HCT116 (cell line): ENCODE data around the gene C19orf85. TPM values are rescaled to one million over a fixed set of nuclear protein-coding genes. Genes with fewer than 3 reads are reported as not detected.

ENCODE experiments used
- ATAC-seq: fragments of 200-7000 bp; cut with Tn5 transposase; 2 replicates; pipeline ENCODE4 v1.9.1; 2020; ENCODE audit warnings: mild to moderate bottlenecking, moderate library complexity
- BruUV-seq: library from RNA; stranded (reverse); fragments of 400-500 nt; replicated peaks from 2 replicates; lab custom pipeline; 2021; lab: Mats Ljungman, UMichigan
- CTCF ChIA-PET: fragments of 300-600 bp; sonication (Branson Sonifier 250); formaldehyde crosslinking; loops from one replicate; lab custom pipeline; 2021; ENCODE audit warnings: antibody characterized with exemption; lab: Charles Lee
- POLR2A ChIA-PET: fragments of 300-600, 350-600 bp; sonication (Branson Sonifier 250); formaldehyde crosslinking; loops from one replicate; lab custom pipeline; 2021; ENCODE audit warnings: antibody characterized with exemption; lab: Charles Lee
- RAD21 ChIA-PET, 2 experiments: fragments of 300-600 bp; sonication (Branson Sonifier 250); formaldehyde crosslinking; loops; one replicate each; lab custom pipeline; 2023; ENCODE audit warnings: low total read pairs in 2 of 2; ENCODE audit not compliant: uncharacterized antibody in 2 of 2, unreplicated experiment in 2 of 2, low non-redundant PET in 1 of 2; lab: Charles Lee
- DNase-seq: peaks from one replicate; pipeline ENCODE4 v3.0.0-alpha.2; 2010; ENCODE audit warnings: low read depth, low spot score
- H2AFZ ChIP-seq: fragments of 200-600 bp; shearing (Covaris generic), sonication (generic); 2 replicates; pipeline ENCODE4 v1.6.1; 2017; ENCODE audit warnings: low read depth, mixed run types, mixed read lengths, antibody characterized with exemption, low read length; ENCODE audit not compliant: poor library complexity, severe bottlenecking
- H3K27ac ChIP-seq: 2 replicates; pipeline ENCODE4 v1.5.1; 2012; ENCODE audit warnings: low read depth, low read length
- H3K27me3 ChIP-seq: fragments of 200-600 bp; sonication (generic); 2 replicates; pipeline ENCODE4 v1.6.1; 2016; ENCODE audit warnings: mixed run types, low read length, mixed read lengths; ENCODE audit not compliant: insufficient read depth
- H3K36me3 ChIP-seq, 2 experiments: fragments of 200-500 bp in 1 of 2; fragments of 200-600 bp in 1 of 2; sonication (Bioruptor generic) in 1 of 2; sonication (generic) in 1 of 2; 2 replicates each; pipeline versions ENCODE4 v1.5.1 to v1.6.1; 2014 to 2016; ENCODE audit warnings: low read length in 2 of 2, inconsistent platforms in 1 of 2, mixed read lengths in 1 of 2, mixed run types in 1 of 2; ENCODE audit not compliant: insufficient read depth in 2 of 2, control insufficient read depth in 1 of 2
- H3K4me1 ChIP-seq, 2 experiments: fragments of 200-600 bp in 1 of 2; sonication (generic) in 1 of 2; 2 replicates each; pipeline versions ENCODE4 v1.5.1 to v1.6.1; 2012 to 2017; ENCODE audit warnings: low read length in 2 of 2, inconsistent platforms in 1 of 2, mild to moderate bottlenecking in 1 of 2, mixed read lengths in 1 of 2, mixed run types in 1 of 2, moderate library complexity in 1 of 2; ENCODE audit not compliant: insufficient read depth in 2 of 2, control insufficient read depth in 1 of 2
- H3K4me2 ChIP-seq: fragments of 200-600 bp; sonication (generic); 2 replicates; pipeline ENCODE4 v1.6.1; 2017; ENCODE audit warnings: mixed run types, low read length, mixed read lengths
- H3K4me3 ChIP-seq, 2 experiments: fragments of 200-600 bp in 1 of 2; sonication (generic) in 1 of 2; replicated peaks in 1 of 2; 2 replicates each; pipeline ENCODE4 v1.5.1; 2011 to 2016; ENCODE audit warnings: low read length in 2 of 2, control low read depth in 1 of 2, low read depth in 1 of 2, mild to moderate bottlenecking in 1 of 2, mixed read lengths in 1 of 2, mixed run types in 1 of 2
- H3K79me2 ChIP-seq: fragments of 200-600 bp; sonication (generic); 2 replicates; pipeline ENCODE4 v1.6.1; 2017; ENCODE audit warnings: mild to moderate bottlenecking, mixed run types, low read length, moderate library complexity, mixed read lengths; ENCODE audit not compliant: insufficient read depth
- H3K9ac ChIP-seq: fragments of 200-600 bp; sonication (generic); 2 replicates; pipeline ENCODE4 v1.6.1; 2016; ENCODE audit warnings: low read length, mixed read lengths
- H3K9me2 ChIP-seq: fragments of 200-600 bp; sonication (generic), shearing (Covaris generic); 2 replicates; pipeline ENCODE4 v1.6.1; 2017; ENCODE audit warnings: mixed run types, mild to moderate bottlenecking, moderate library complexity; ENCODE audit not compliant: insufficient read depth
- H3K9me3 ChIP-seq, 2 experiments: fragments of 200-500 bp in 1 of 2; fragments of 200-600 bp in 1 of 2; sonication (Bioruptor generic) in 1 of 2; sonication (generic) in 1 of 2; 2 replicates each; pipeline ENCODE4 v1.6.1; 2014 to 2017; ENCODE audit warnings: low read length in 2 of 2, mixed read lengths in 2 of 2, inconsistent platforms in 1 of 2, low read depth in 1 of 2, mild to moderate bottlenecking in 1 of 2, mixed run types in 1 of 2, moderate library complexity in 1 of 2; ENCODE audit not compliant: control insufficient read depth in 1 of 2, insufficient read depth in 1 of 2
- H4K20me1 ChIP-seq: fragments of 200-600 bp; sonication (generic), shearing (Covaris generic); 2 replicates; pipeline ENCODE4 v1.6.1; 2017; ENCODE audit warnings: mixed run types, mild to moderate bottlenecking, moderate library complexity; ENCODE audit not compliant: insufficient read depth
- CBX3 ChIP-seq: IDR thresholded peaks from 2 replicates; pipeline ENCODE4 v1.6.1; 2012; ENCODE audit warnings: low read depth
- EZH2phosphoT487 ChIP-seq: fragments of 200-600 bp; IDR thresholded peaks from 2 replicates; pipeline ENCODE4 v1.6.1; 2018; ENCODE audit warnings: antibody characterized with exemption, borderline replicate concordance
- POLR2AphosphoS5 ChIP-seq: IDR thresholded peaks from 2 replicates; pipeline ENCODE4 v1.6.1; 2011; ENCODE audit warnings: mild to moderate bottlenecking, low read depth, low read length, moderate library complexity
- REST ChIP-seq: IDR thresholded peaks from 2 replicates; pipeline ENCODE4 v1.6.1; 2012; ENCODE audit warnings: low read depth
- SRF ChIP-seq: IDR thresholded peaks from 2 replicates; pipeline ENCODE4 v1.6.1; 2012; ENCODE audit warnings: low read depth
- ZBTB33 ChIP-seq: IDR thresholded peaks from 2 replicates; pipeline ENCODE4 v1.6.1; 2011; ENCODE audit warnings: mild to moderate bottlenecking, low read length, moderate library complexity; ENCODE audit not compliant: insufficient replicate concordance; ENCODE audit errors: extremely low read depth
- ZFX ChIP-seq: fragments of 450-650 bp; IDR thresholded peaks from 2 replicates; pipeline ENCODE4 v1.6.1; 2017
- intact Hi-C: fragments of 100-400 bp; cut with micrococcal nuclease; formaldehyde crosslinking; loops from 2 replicates; pipeline ENCODE4 v1.10.0; 2022
- total RNA-seq: library from RNA; stranded (reverse); gene quantifications from one replicate; pipeline ENCODE4 v1.2.1, GENCODE V29; 2021; ENCODE audit not compliant: unreplicated experiment

The C19orf85 gene
- total RNA-seq, 1 experiment from 2014 or later: 0.34 TPM

- TF ChIP-seq REST: no peak
- no peak for TF ChIP-seq ZFX
- TF ChIP-seq SRF: no peak
- no peak for TF ChIP-seq POLR2AphosphoS5
These were observed 21.0 kb upstream of the C19orf85 start (continued) for GRCh38 chr19:55485439-55486011.

GRCh38 chr19:55484593-55485438 lies 20.3 kb upstream of the C19orf85 start, which contains the start of gene NAT14:
Gene NAT14 (plus strand): TSS chr19:55485188. CDS start chr19:55485709, 521 bp downstream.
- no peak for DNase-seq
- H2AFZ ChIP-seq: no peak within 1 kb of the TSS
- H4K20me1 ChIP-seq: no peaks in the 10 kb centered on the region
- peak; percentile 75 for ATAC-seq
- ChIA-PET CTCF (interaction anchor here (0.9 kb wide), 1 partner anchor 19 kb away, joined by 4 read pairs; no protein-coding TSS in a partner anchor), RAD21 (no interaction called here), POLR2A (interaction anchor here (0.7 to 1.3 kb wide), 4 partner anchors 8 to 138 kb away, joined by 3 to 8 read pairs (median 5); partner anchors contain the start of gene ZNF628)
- H3K4me3 ChIP-seq: peak within 1 kb of the TSS; percentile 79 to 80
- H3K9me3 ChIP-seq: no peaks in the 10 kb centered on the region
- H3K9ac ChIP-seq: peak within 1 kb of the TSS; percentile 97
- peak within 1 kb of the TSS; percentile 97 for H3K4me2 ChIP-seq
- intact Hi-C loops: no loop called here
- H3K4me1 ChIP-seq: peaks cover 10 to 34% of the 10 kb centered on the region in 2 experiments; a peak in 3 of 4 replicates
- no TSS peak for BruUV-seq
- H3K27ac ChIP-seq: peak within 1 kb of the TSS; percentile 85
- TF ChIP-seq EZH2phosphoT487 (no peak), CBX3 (no peak), POLR2AphosphoS5 (peak; percentile 63), ZBTB33 (no peak)
- no peaks in the 10 kb centered on the region for H3K27me3 ChIP-seq
- no peaks in the 10 kb centered on the region for H3K36me3 ChIP-seq
- no peaks in the 10 kb centered on the region for H3K9me2 ChIP-seq
- H3K79me2 ChIP-seq: peaks cover 7% of the 10 kb centered on the region; the same call in 1 of the 2 replicates
